ENCODE data around the gene RPL27.
"Not testable (repeated sequence)": the region's sequence is repeated elsewhere in the genome, so short reads cannot be mapped to it uniquely, and the experiment has no call there.

RPL27 gene

GRCh38 chr17:42993913-42994312 lies 4.3 kb upstream of the RPL27 start:
- not testable (repeated sequence) for DNase-seq (ENCODE audit: low spot score)

- no peak for DNase-seq (ENCODE audit: low spot score)
These were observed 732 bp upstream of the RPL27 start for GRCh38 chr17:42997390-42997983.

DNA sequence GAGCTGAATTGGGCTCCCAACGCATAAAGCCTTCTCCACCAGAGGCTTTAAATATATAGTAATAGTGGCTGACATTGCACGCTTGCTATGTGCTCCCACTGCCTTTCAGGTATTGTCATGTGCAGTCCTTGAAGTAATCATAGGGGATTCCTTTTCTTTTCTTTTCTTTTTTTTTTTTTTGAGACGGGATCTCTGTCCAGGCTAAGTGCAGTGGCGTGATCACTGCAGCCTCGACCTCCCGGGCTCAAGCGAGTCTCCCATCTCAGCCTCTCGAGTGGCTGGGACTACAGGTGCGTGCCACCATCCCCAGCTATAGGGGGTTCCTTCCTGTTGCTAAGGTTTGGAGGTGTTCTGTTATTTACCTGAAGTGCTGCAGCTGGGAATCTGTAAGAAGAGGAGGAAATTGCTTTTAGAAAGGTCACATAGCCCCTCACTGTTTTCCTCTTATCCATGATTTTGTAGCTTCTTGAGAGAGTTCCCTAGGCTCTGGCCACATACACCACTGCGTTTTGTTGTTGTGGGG lies 845 bp downstream of the RPL27 start:
- DNase-seq (ENCODE audit: low spot score) = no peak

- DNase-seq (ENCODE audit: low spot score) = not testable (repeated sequence)
These were observed 2.7 kb downstream of the RPL27 start for GRCh38 chr17:43000894-43001293.

GRCh38 chr17:43003542-43004172 lies 5.4 kb downstream of the RPL27 start:
- DNase-seq (ENCODE audit: low spot score) = no peak

- peak; percentile 87 for DNase-seq (ENCODE audit: low spot score)
These were observed 8.7 kb downstream of the RPL27 start, which contains the start of gene IFI35 for GRCh38 chr17:43006639-43007551. TSS of gene IFI35 (plus strand) at chr17:43006784. CDS start at chr17:43006948, 164 bp downstream.

- no peak for DNase-seq (ENCODE audit: low spot score)
These were observed 12.6 kb downstream of the RPL27 start for GRCh38 chr17:43010667-43011308.

GRCh38 chr17:43011728-43012472 lies 13.7 kb downstream of the RPL27 start:
- no peak for DNase-seq (ENCODE audit: low spot score)

DNA sequence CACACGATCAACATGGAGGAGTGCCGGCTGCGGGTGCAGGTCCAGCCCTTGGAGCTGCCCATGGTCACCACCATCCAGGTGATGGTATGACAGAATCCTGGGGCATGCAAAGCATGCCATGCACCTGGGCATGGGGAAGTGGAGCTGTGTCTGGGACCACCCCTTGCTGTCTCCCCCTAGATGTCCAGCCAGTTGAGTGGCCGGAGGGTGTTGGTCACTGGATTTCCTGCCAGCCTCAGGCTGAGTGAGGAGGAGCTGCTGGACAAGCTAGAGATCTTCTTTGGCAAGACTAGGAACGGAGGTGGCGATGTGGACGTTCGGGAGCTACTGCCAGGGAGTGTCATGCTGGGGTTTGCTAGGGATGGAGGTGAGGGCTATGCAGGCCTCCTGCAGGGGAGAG lies 15.1 kb downstream of the RPL27 start:
- DNase-seq (ENCODE audit: low spot score) = no peak

GRCh38 chr17:43014020-43014648 lies 15.9 kb downstream of the RPL27 start:
- DNase-seq (ENCODE audit: low spot score) = no peak

GRCh38 chr17:43014649-43015542 lies 16.7 kb downstream of the RPL27 start:
- no peak for DNase-seq (ENCODE audit: low spot score)

GRCh38 chr17:43015579-43015978 lies 17.4 kb downstream of the RPL27 start:
- DNase-seq (ENCODE audit: low spot score) = no peak

DNA sequence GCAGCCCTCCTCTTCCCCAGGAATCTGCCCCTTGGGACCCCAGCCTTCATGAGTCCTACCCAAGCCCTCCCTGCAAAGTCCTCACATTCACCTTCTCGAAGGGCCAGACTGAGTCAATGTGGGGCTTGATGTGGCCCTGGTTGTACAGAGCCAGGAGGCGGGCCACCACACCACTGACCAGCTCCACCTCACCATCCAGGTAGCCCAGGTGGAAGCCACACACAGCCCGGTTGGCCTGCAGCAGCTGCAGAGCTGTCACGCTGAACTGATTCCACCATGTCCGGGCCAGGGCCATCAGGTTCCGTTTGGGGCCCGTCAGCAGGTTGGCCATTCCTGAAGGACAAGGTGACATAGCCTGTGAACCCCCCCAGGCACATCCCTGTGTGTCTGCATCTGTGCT lies 18.0 kb downstream of the RPL27 start:
- no peak for DNase-seq (ENCODE audit: low spot score)

- DNase-seq (ENCODE audit: low spot score) = peak; percentile 68
These were observed 20.0 kb downstream of the RPL27 start for GRCh38 chr17:43018008-43018853.

- no peak for DNase-seq (ENCODE audit: low spot score)
These were observed 20.7 kb downstream of the RPL27 start for GRCh38 chr17:43018932-43019331.

- DNase-seq (ENCODE audit: low spot score) = no peak
These were observed 21.2 kb downstream of the RPL27 start for GRCh38 chr17:43019418-43019817.

DNA sequence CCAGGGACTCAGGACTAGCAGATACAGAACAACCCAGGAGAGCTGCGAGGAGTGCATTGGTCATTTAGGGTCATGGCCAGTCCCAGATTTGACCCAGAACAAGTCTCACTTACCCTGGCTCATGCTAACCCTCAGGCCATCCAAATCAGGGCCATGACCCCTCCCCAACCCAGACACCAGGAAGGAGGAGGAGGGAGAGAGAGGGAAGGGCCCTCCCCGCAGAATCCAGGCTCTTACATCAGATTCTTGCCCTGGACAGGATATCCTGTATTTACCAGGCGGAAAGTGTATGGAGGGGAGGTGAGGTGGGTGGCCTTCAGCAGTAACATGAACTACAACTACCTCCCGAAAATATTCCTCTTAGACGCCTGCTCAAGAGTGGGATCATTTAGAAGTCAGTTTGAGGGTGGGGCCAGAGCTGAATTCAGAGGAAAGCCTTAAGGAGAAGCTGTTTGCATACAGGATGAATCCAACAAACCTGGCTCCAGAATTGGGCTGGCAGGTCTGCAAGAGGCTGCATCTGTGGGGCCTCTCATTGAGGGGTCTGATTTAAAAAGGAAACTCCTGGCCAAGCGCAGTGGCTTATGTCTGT lies 21.9 kb downstream of the RPL27 start:
- DNase-seq (ENCODE audit: low spot score) = no peak

Measured in CD4-positive, alpha-beta T cell treated with Interleukin-15 for 4 hours (primary cell).